Trophoblast cell (in vitro differentiated cells and primary cell): ENCODE measurements around the gene CTNNA3.

Experiments
- DNase-seq, 2 donors: peaks; one replicate each; pipeline ENCODE4 v3.0.0-alpha.2; 2016
- H2AFZ ChIP-seq: 2 replicates; pipeline ENCODE4 v1.6.1; 2013; ENCODE audit warnings: low read length, moderate library complexity, mild to moderate bottlenecking; ENCODE audit not compliant: insufficient read depth, poor library complexity
- H2AK5ac ChIP-seq: 2 replicates; pipeline ENCODE4 v1.6.1; 2013; ENCODE audit warnings: mild to moderate bottlenecking, low read length
- H2BK120ac ChIP-seq: 2 replicates; pipeline ENCODE4 v1.6.1; 2013; ENCODE audit warnings: low read length, mild to moderate bottlenecking, moderate library complexity; ENCODE audit not compliant: insufficient read depth, poor library complexity
- H2BK12ac ChIP-seq: 2 replicates; pipeline ENCODE4 v1.6.1; 2013; ENCODE audit warnings: mild to moderate bottlenecking, low read length, moderate library complexity
- H2BK5ac ChIP-seq: 2 replicates; pipeline ENCODE4 v1.6.1; 2013; ENCODE audit warnings: low read length, low read depth, moderate library complexity, mild to moderate bottlenecking; ENCODE audit not compliant: poor library complexity
- H3K14ac ChIP-seq: 2 replicates; pipeline ENCODE4 v1.6.1; 2013; ENCODE audit warnings: mild to moderate bottlenecking, low read length
- H3K18ac ChIP-seq: 2 replicates; pipeline ENCODE4 v1.6.1; 2013; ENCODE audit warnings: mild to moderate bottlenecking, low read length
- H3K23ac ChIP-seq: 2 replicates; pipeline ENCODE4 v1.6.1; 2013; ENCODE audit warnings: low read length
- H3K27ac ChIP-seq: 2 replicates; pipeline ENCODE4 v1.5.1; 2013; ENCODE audit warnings: low read depth, mild to moderate bottlenecking, inconsistent platforms, low read length, moderate library complexity
- H3K27me3 ChIP-seq: 2 replicates; pipeline ENCODE4 v1.6.1; 2013; ENCODE audit warnings: inconsistent platforms, mild to moderate bottlenecking, low read length, moderate library complexity; ENCODE audit not compliant: insufficient read depth
- H3K36me3 ChIP-seq, 2 experiments: 1 replicate in 1 of 2; 2 replicates in 1 of 2; pipeline ENCODE4 v1.6.1; 2013; ENCODE audit warnings: low read length in 2 of 2, mild to moderate bottlenecking in 2 of 2, moderate library complexity in 1 of 2; ENCODE audit not compliant: insufficient read depth in 2 of 2, control insufficient read depth in 1 of 2
- H3K4ac ChIP-seq: 2 replicates; pipeline ENCODE4 v1.6.1; 2013; ENCODE audit warnings: low read depth, mild to moderate bottlenecking, low read length, moderate library complexity
- H3K4me1 ChIP-seq, 2 experiments: 1 replicate in 1 of 2; 2 replicates in 1 of 2; pipeline ENCODE4 v1.6.1; 2013; ENCODE audit warnings: low read length in 2 of 2, mild to moderate bottlenecking in 2 of 2, moderate library complexity in 1 of 2; ENCODE audit not compliant: insufficient read depth in 2 of 2, control insufficient read depth in 1 of 2
- H3K4me2 ChIP-seq: 2 replicates; pipeline ENCODE4 v1.6.1; 2013; ENCODE audit warnings: inconsistent platforms, mild to moderate bottlenecking, low read length, moderate library complexity
- H3K4me3 ChIP-seq: 2 replicates; pipeline ENCODE4 v1.5.1; 2013; ENCODE audit warnings: mild to moderate bottlenecking, low read depth, low read length, inconsistent platforms
- H3K79me1 ChIP-seq: one replicate; pipeline ENCODE4 v1.6.1; 2013; ENCODE audit warnings: low read length
- H3K79me2 ChIP-seq: 2 replicates; pipeline ENCODE4 v1.6.1; 2013; ENCODE audit warnings: low read length, mild to moderate bottlenecking; ENCODE audit not compliant: control insufficient read depth, insufficient read depth, poor library complexity
- H3K9ac ChIP-seq: 2 replicates; pipeline ENCODE4 v1.6.1; 2013; ENCODE audit warnings: mild to moderate bottlenecking, low read length
- H3K9me3 ChIP-seq: 2 replicates; pipeline ENCODE4 v1.6.1; 2013; ENCODE audit warnings: low read depth, mild to moderate bottlenecking, control low read depth, inconsistent platforms, low read length; ENCODE audit not compliant: insufficient read depth
- H4K12ac ChIP-seq: 2 replicates; pipeline ENCODE4 v1.6.1; 2013; ENCODE audit warnings: low read depth, mild to moderate bottlenecking, low read length, moderate library complexity
- H4K8ac ChIP-seq: 2 replicates; pipeline ENCODE4 v1.6.1; 2013; ENCODE audit warnings: low read depth, mild to moderate bottlenecking, low read length, moderate library complexity
- H4K91ac ChIP-seq: one replicate; pipeline ENCODE4 v1.6.1; 2013; ENCODE audit warnings: low read depth, mild to moderate bottlenecking, low read length, moderate library complexity
- WGBS: extraction: QIAGEN DNeasy Blood & Tissue Kit; methylation state at CpG from one replicate; pipeline ENCODE4 v1.1.7; 2013; ENCODE audit warnings: missing lambda C conversion rate; ENCODE audit not compliant: insufficient read length, insufficient coverage; ENCODE audit errors: extremely low coverage; 5-methylcytosine and 5-hydroxymethylcytosine counted together

The CTNNA3 gene

DNA sequence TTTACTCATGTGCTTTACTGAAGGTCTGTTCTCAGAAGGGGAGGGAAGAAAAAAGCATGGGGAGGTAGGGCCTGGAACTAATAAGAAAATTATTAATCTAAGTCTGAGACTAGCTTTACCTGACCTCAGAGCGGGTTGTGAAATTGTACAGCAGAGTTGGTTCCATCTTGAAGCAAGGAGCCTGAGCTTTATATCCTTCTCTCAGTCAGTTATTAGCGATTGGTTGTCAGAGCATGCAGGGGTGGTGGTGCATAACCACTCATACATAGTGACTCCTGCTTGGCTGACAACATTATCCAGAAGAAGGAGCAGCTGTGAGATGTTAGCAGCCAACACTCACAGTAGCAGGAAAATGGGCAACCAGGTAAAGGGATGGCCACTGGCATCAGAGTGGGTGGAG, 1746.5 kb downstream of the CTNNA3 start:
- Histone ChIP-seq H3K9me3 (no peaks in the 10 kb centered on the region), H3K79me1 (no peaks in the 10 kb centered on the region), H3K27me3 (no peaks in the 10 kb centered on the region), H3K4ac (no peak overlapping the region), H4K91ac (no peak overlapping the region), H2BK5ac (no peak overlapping the region), H2AK5ac (no peak overlapping the region), H3K18ac (no peak overlapping the region), H3K4me3 (no peak overlapping the region), H2BK12ac (no peak overlapping the region), H4K8ac (no peak overlapping the region), H3K4me2 (no peak overlapping the region), H2AFZ (no peak overlapping the region), H4K12ac (no peak overlapping the region), H3K9ac (no peak overlapping the region), H3K79me2 (no peaks in the 10 kb centered on the region), H3K14ac (no peak overlapping the region), H2BK120ac (no peak overlapping the region), H3K4me1 (no peaks in the 10 kb centered on the region), H3K23ac (no peak overlapping the region), H3K36me3 (no peaks in the 10 kb centered on the region), H3K27ac (no peak overlapping the region)
- WGBS: no CpG with 5 or more reads among the region's 2 CpGs
- no peak for DNase-seq

DNA sequence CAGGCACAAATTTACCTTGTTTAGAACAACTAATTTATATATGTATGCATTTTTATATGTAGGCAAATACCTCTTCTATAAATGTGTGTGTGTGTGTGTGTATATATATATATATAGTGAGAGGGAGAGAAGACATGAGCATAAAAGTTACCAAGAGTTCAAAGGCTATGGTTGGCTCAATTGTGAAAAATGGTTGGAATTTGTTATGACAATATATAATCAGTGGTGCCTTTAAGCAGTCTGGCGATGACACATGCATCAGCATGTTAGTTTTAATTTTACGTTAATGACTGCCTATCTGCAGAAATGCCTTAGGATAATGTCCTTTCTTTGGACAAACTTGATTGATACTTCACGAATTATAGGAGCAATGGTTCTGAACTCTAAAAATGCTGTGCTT, 1750.9 kb downstream of the CTNNA3 start:
- DNase-seq: no peak
- H4K8ac ChIP-seq: no peak overlapping the region
- H3K14ac ChIP-seq: no peak overlapping the region
- H3K9me3 ChIP-seq: no peaks in the 10 kb centered on the region
- H2BK5ac ChIP-seq: no peak overlapping the region
- H3K79me2 ChIP-seq: no peaks in the 10 kb centered on the region
- H4K91ac ChIP-seq: no peak overlapping the region
- no peak overlapping the region for H2BK120ac ChIP-seq
- H3K18ac ChIP-seq: no peak overlapping the region
- H3K23ac ChIP-seq: no peak overlapping the region
- no CpG with 5 or more reads among the region's 3 CpGs for WGBS
- no peak overlapping the region for H4K12ac ChIP-seq
- H3K36me3 ChIP-seq: no peaks in the 10 kb centered on the region
- no peak overlapping the region for H2BK12ac ChIP-seq
- no peak overlapping the region for H3K4ac ChIP-seq
- H3K27me3 ChIP-seq: no peaks in the 10 kb centered on the region
- H3K4me2 ChIP-seq: no peak overlapping the region
- no peaks in the 10 kb centered on the region for H3K79me1 ChIP-seq
- no peak overlapping the region for H3K27ac ChIP-seq
- no peak overlapping the region for H3K9ac ChIP-seq
- no peak overlapping the region for H2AFZ ChIP-seq
- H3K4me1 ChIP-seq: no peaks in the 10 kb centered on the region
- no peak overlapping the region for H2AK5ac ChIP-seq
- no peak overlapping the region for H3K4me3 ChIP-seq

DNA sequence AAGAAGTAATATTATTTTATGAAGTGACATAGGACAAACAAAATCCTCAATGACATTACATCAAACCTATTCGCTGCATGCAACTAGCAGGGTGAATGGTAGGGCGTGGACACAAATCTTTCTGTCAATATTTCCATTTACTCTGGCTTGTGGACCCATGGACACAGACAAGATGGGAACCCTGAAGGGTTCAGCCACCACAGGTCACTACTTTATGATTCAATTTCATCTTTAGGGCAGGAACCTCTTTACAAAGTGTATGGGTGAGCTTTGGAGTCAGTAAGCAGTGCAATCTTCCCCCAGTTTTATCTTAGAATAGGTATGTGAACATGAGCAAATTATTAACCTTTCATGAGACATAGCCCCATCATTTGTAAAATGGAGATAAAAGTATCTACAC, 1752.5 kb downstream of the CTNNA3 start:
- Histone ChIP-seq H3K36me3 (no peaks in the 10 kb centered on the region), H2BK12ac (no peak overlapping the region), H2BK5ac (no peak overlapping the region), H3K79me1 (no peaks in the 10 kb centered on the region), H3K27ac (no peak overlapping the region), H3K27me3 (no peaks in the 10 kb centered on the region), H3K79me2 (no peaks in the 10 kb centered on the region), H2AFZ (no peak overlapping the region), H4K91ac (no peak overlapping the region), H3K18ac (no peak overlapping the region), H3K9me3 (no peaks in the 10 kb centered on the region), H4K12ac (no peak overlapping the region), H3K14ac (no peak overlapping the region), H4K8ac (no peak overlapping the region), H3K4me3 (no peak overlapping the region), H3K4me1 (no peaks in the 10 kb centered on the region), H3K9ac (no peak overlapping the region), H2BK120ac (no peak overlapping the region), H3K4me2 (no peak overlapping the region), H3K23ac (no peak overlapping the region), H2AK5ac (no peak overlapping the region), H3K4ac (no peak overlapping the region)
- no CpG with 5 or more reads among the region's 2 CpGs for WGBS
- DNase-seq: no peak

DNA sequence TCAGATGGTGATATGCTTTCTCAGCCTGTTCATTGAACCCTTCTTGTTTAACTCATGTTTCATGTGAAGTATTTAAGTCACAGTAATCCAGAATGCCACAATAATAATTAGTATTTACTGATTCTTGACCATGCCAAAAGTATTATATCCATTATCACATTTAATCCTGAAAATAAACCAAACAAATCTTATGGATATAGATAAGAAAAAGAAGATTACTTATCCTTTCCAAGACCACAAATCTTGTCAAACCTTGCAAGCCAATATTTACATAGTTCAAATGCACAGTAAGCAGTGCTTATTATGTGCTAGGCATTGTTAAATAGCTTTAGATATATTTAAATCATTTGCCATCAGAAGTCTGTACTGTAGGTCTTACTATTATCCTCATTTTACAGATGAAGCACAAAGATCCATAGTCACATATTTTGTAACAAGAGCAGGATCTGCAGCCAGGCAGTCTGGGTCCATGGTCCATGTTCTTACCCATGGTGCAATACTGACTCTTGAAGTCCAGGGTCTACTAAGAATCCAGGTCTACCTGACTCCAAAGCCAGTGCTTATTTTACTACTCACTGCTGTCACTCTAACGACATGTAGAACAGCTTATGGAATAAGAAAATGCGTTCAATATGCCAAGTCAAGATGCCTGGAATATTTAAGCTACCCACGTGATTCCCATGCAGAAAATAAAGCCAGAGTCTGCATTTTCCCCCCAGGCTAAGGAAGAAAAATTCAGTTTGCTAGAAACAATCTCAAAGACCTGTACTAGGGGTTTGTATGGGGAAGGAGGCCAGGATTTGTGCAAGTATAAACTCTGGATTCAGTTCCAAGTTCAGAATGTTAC, 1755.0 kb downstream of the CTNNA3 start:
- Histone ChIP-seq H3K27ac (no peak overlapping the region), H3K79me2 (no peaks in the 10 kb centered on the region), H2BK5ac (no peak overlapping the region), H3K4ac (no peak overlapping the region), H2AK5ac (no peak overlapping the region), H4K8ac (no peak overlapping the region), H3K36me3 (no peaks in the 10 kb centered on the region), H3K27me3 (no peaks in the 10 kb centered on the region), H3K9ac (no peak overlapping the region), H3K4me1 (no peaks in the 10 kb centered on the region), H4K91ac (no peak overlapping the region), H3K14ac (no peak overlapping the region), H3K9me3 (no peaks in the 10 kb centered on the region), H4K12ac (no peak overlapping the region), H3K4me3 (no peak overlapping the region), H3K4me2 (no peak overlapping the region), H3K79me1 (no peaks in the 10 kb centered on the region), H2BK120ac (no peak overlapping the region), H3K18ac (no peak overlapping the region), H2AFZ (no peak overlapping the region), H2BK12ac (no peak overlapping the region), H3K23ac (no peak overlapping the region)
- no CpG with 5 or more reads among the region's 3 CpGs for WGBS
- DNase-seq: peak in 1 of 2 donors; percentile 37
